Measurements from ENCODE around the gene SEC61A2.
"Not testable (repeated sequence)": the region's sequence is repeated elsewhere in the genome, so short reads cannot be mapped to it uniquely, and the experiment has no call there.

SEC61A2 gene

DNA sequence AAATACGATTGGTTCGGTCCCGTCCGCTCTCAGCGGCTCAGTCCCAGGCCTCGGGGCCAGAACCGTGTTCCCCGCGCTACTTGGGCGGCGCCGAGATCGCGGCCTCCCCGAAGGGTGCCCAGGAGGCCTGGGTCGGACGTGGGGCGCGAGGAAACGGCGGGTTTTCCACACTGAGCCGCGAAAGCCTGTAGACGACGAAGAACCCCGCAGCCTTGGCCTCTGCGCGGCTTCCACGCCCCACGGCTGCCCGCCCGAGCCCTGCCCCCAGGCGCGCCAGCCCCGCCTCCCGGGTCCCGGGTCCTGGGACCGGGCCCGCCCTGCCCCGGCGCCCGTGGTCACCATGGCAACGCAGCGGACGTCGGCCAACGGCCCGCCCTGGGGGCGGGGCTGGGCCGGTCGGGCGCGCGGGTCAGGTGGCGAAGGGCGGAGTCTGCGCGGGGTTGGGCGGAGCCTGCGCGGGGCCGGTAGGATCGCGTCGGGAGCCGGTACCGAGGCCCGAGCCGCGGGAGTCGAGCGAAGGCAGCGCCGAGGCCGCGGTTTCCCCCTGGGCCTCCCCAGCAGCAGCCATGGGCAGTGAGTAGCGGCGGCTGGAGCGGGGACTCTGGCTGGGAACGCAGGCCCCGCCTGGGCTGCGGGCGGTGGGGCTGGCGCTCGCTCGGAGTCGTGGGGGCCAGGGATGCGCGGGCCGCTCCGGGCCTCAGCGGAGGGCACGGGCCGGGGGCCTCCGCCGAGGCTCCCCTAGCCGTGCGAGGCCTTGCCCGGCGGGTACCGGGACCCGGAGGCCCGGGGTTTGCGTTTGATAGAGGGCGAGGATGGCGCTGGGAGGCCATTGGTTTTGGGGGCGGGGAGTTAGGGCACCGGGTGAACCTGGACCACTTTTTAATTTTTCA, at the start of gene SEC61A2:
Gene SEC61A2 (plus strand): TSS at position 456 of the 890 bp plus-strand sequence. CDS start 111 bp downstream, at position 567.
- no peak for DNase-seq (ENCODE audit: low read depth, low spot score)
- Histone ChIP-seq H3K4me3 (peak within 1 kb of the TSS; percentile 77), H3K9me3 (ENCODE audit: low read depth, low read length) (no peaks in the 10 kb centered on the region), H3K36me3 (ENCODE audit: insufficient read depth, low read length) (no peaks in the 10 kb centered on the region), H3K9ac (ENCODE audit: insufficient read length) (peak within 1 kb of the TSS; percentile 47), H3K27ac (no peak within 1 kb of the TSS)
- TF ChIP-seq POLR2AphosphoS5 (IDR thresholded peaks at IDR 0.05; ENCODE audit: borderline replicate concordance, low read depth, low read length) (peak; percentile 25; the same call in 1 of the 2 replicates), FOXP2 (optimal IDR thresholded peaks at IDR 0.05; ENCODE audit: control extremely low read depth, extremely low read length, insufficient read depth) (no peak), EZH2 (IDR thresholded peaks at IDR 0.05) (no peak)

DNA sequence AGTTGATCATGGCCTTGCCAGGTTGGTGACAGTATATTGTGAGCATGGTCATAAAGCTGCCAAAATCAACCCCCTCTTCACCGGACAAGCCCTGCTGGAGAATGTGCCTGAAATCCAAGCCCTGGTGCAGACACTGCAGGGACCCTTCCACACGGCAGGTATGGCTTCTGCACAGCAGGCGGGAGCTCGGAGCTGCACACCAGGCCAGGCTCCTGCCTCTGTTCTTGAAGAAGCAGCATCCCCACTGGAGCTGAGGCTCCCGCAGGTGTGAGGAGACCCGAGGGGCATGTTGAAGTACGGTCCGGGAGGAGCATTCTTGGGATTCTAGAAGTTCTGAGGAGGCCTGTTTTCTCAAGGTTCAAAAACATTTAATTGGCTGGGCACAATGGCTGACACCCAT, 48.0 kb upstream of the SEC61A2 start:
- no peak overlapping the region for H3K9ac ChIP-seq (ENCODE audit: insufficient read length)
- TF ChIP-seq EZH2 (IDR thresholded peaks at IDR 0.05) (no peak), FOXP2 (optimal IDR thresholded peaks at IDR 0.05; ENCODE audit: control extremely low read depth, extremely low read length, insufficient read depth) (no peak), POLR2AphosphoS5 (IDR thresholded peaks at IDR 0.05; ENCODE audit: borderline replicate concordance, low read depth, low read length) (no peak)
- H3K36me3 ChIP-seq (ENCODE audit: insufficient read depth, low read length), result peaks cover 10% of the 10 kb centered on the region
- no peak overlapping the region for H3K27ac ChIP-seq
- no peaks in the 10 kb centered on the region for H3K9me3 ChIP-seq (ENCODE audit: low read depth, low read length)
- no peak for DNase-seq (ENCODE audit: low read depth, low spot score)
- H3K4me3 ChIP-seq, result no peak overlapping the region

GRCh38 chr10:12081879-12082557, 47.5 kb upstream of the SEC61A2 start:
- Histone ChIP-seq H3K9ac (ENCODE audit: insufficient read length) (no peak overlapping the region), H3K36me3 (ENCODE audit: insufficient read depth, low read length) (peaks cover 10% of the 10 kb centered on the region), H3K4me3 (no peak overlapping the region), H3K27ac (no peak overlapping the region), H3K9me3 (ENCODE audit: low read depth, low read length) (no peaks in the 10 kb centered on the region)
- TF ChIP-seq POLR2AphosphoS5 (IDR thresholded peaks at IDR 0.05; ENCODE audit: borderline replicate concordance, low read depth, low read length) (no peak), FOXP2 (optimal IDR thresholded peaks at IDR 0.05; ENCODE audit: control extremely low read depth, extremely low read length, insufficient read depth) (no peak), EZH2 (IDR thresholded peaks at IDR 0.05) (no peak)
- no peak for DNase-seq (ENCODE audit: low read depth, low spot score)

- Histone ChIP-seq H3K36me3 (ENCODE audit: insufficient read depth, low read length) (peaks cover 43% of the 10 kb centered on the region), H3K4me3 (no peak overlapping the region), H3K9ac (ENCODE audit: insufficient read length) (no peak overlapping the region), H3K27ac (peak overlapping the region; percentile 70), H3K9me3 (ENCODE audit: low read depth, low read length) (no peaks in the 10 kb centered on the region)
- DNase-seq (ENCODE audit: low read depth, low spot score), result no peak
- TF ChIP-seq EZH2 (IDR thresholded peaks at IDR 0.05) (no peak), POLR2AphosphoS5 (IDR thresholded peaks at IDR 0.05; ENCODE audit: borderline replicate concordance, low read depth, low read length) (no peak), FOXP2 (optimal IDR thresholded peaks at IDR 0.05; ENCODE audit: control extremely low read depth, extremely low read length, insufficient read depth) (no peak)
These were observed 40.6 kb upstream of the SEC61A2 start for GRCh38 chr10:12088919-12089318.

DNA sequence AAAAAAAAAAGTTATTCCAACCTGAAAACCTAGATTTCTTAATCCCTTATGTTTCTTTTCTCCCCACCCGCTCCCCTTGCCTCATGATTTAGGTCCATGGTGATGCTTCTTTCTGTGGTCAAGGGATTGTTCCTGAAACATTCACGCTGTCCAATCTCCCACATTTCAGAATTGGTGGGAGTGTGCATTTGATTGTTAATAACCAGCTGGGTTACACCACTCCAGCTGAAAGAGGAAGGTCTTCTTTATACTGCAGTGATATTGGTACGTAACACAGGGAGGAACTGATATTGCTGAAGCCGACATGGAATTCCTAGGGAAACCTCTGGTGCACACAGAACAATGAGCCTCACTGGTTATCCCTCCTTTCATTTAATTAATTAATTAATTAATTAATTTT, 38.1 kb upstream of the SEC61A2 start:
- H3K27ac ChIP-seq, result no peak overlapping the region
- H3K36me3 ChIP-seq (ENCODE audit: insufficient read depth, low read length), result peaks cover 34% of the 10 kb centered on the region; the same call in 1 of the 2 replicates
- no peaks in the 10 kb centered on the region for H3K9me3 ChIP-seq (ENCODE audit: low read depth, low read length)
- H3K9ac ChIP-seq (ENCODE audit: insufficient read length), result no peak overlapping the region
- no peak for TF ChIP-seq POLR2AphosphoS5 (IDR thresholded peaks at IDR 0.05; ENCODE audit: borderline replicate concordance, low read depth, low read length)
- TF ChIP-seq FOXP2 (optimal IDR thresholded peaks at IDR 0.05; ENCODE audit: control extremely low read depth, extremely low read length, insufficient read depth), result no peak
- no peak for TF ChIP-seq EZH2 (IDR thresholded peaks at IDR 0.05)
- no peak overlapping the region for H3K4me3 ChIP-seq
- DNase-seq (ENCODE audit: low read depth, low spot score), result no peak

GRCh38 chr10:12097361-12097760, 32.1 kb upstream of the SEC61A2 start:
- H3K27ac ChIP-seq; H3K9ac ChIP-seq (ENCODE audit: insufficient read length); H3K9me3 ChIP-seq (ENCODE audit: low read depth, low read length); H3K4me3 ChIP-seq; DNase-seq (ENCODE audit: low read depth, low spot score): not testable (repeated sequence)
- H3K36me3 ChIP-seq (ENCODE audit: insufficient read depth, low read length), result peaks cover 40% of the 10 kb centered on the region; the same call in 1 of the 2 replicates

GRCh38 chr10:12097791-12098190, 31.7 kb upstream of the SEC61A2 start:
- Histone ChIP-seq H3K9ac (ENCODE audit: insufficient read length) (no peak overlapping the region), H3K27ac (no peak overlapping the region), H3K9me3 (ENCODE audit: low read depth, low read length) (no peaks in the 10 kb centered on the region), H3K4me3 (no peak overlapping the region), H3K36me3 (ENCODE audit: insufficient read depth, low read length) (peaks cover 37% of the 10 kb centered on the region; the same call in 1 of the 2 replicates)
- no peak for TF ChIP-seq POLR2AphosphoS5 (IDR thresholded peaks at IDR 0.05; ENCODE audit: borderline replicate concordance, low read depth, low read length)
- TF ChIP-seq EZH2 (IDR thresholded peaks at IDR 0.05), result no peak
- TF ChIP-seq FOXP2 (optimal IDR thresholded peaks at IDR 0.05; ENCODE audit: control extremely low read depth, extremely low read length, insufficient read depth), result no peak
- no peak for DNase-seq (ENCODE audit: low read depth, low spot score)

- no peak overlapping the region for H3K27ac ChIP-seq
- H3K36me3 ChIP-seq (ENCODE audit: insufficient read depth, low read length), result peaks cover 34% of the 10 kb centered on the region; the same call in 1 of the 2 replicates
- no peak overlapping the region for H3K4me3 ChIP-seq
- TF ChIP-seq POLR2AphosphoS5 (IDR thresholded peaks at IDR 0.05; ENCODE audit: borderline replicate concordance, low read depth, low read length), result no peak
- TF ChIP-seq EZH2 (IDR thresholded peaks at IDR 0.05), result no peak
- no peak for TF ChIP-seq FOXP2 (optimal IDR thresholded peaks at IDR 0.05; ENCODE audit: control extremely low read depth, extremely low read length, insufficient read depth)
- H3K9ac ChIP-seq (ENCODE audit: insufficient read length), result no peak overlapping the region
- DNase-seq (ENCODE audit: low read depth, low spot score), result no peak
- no peaks in the 10 kb centered on the region for H3K9me3 ChIP-seq (ENCODE audit: low read depth, low read length)
These were observed 30.5 kb upstream of the SEC61A2 start for GRCh38 chr10:12098966-12099365.
